Erythroblast (primary cell): Measurements from ENCODE around the gene ALPG.

Source experiments
- GATA1 ChIP-seq: IDR thresholded peaks from 2 replicates; pipeline ENCODE4 v1.6.1; 2011; ENCODE audit warnings: low read depth, mild to moderate bottlenecking, control low read depth, low read length, moderate library complexity
- POLR2A ChIP-seq: IDR thresholded peaks from 2 replicates; pipeline ENCODE4 v1.6.1; 2011; ENCODE audit warnings: mild to moderate bottlenecking, low read length

GRCh38 chr2:232377841-232378734 lies 28.6 kb upstream of the ALPG start:
- no peak for TF ChIP-seq POLR2A
- TF ChIP-seq GATA1, result no peak
